Calu3 (cell line): ENCODE data around the gene PTPN14. TPM values are rescaled to one million over a fixed set of nuclear protein-coding genes. Genes with fewer than 3 reads are reported as not detected.

Source experiments
- BruUV-seq: library from RNA; stranded (reverse); fragments of 400-500 nt; replicated peaks from 2 replicates; lab custom pipeline; 2021; lab: Mats Ljungman, UMichigan
- CTCF ChIA-PET: fragments of 300-600 bp; sonication (Branson Sonifier 250); formaldehyde crosslinking; loops from one replicate; lab custom pipeline; 2022; ENCODE audit warnings: antibody characterized with exemption; lab: Charles Lee
- DNase-seq: peaks from one replicate; pipeline ENCODE4 v3.0.0; 2022
- H3K27ac Mint-ChIP-seq: one replicate; pipeline ENCODE4 v1.8.0; 2022; ENCODE audit warnings: mixed read lengths; ENCODE audit not compliant: unreplicated experiment
- H3K27me3 Mint-ChIP-seq: one replicate; pipeline ENCODE4 v1.8.0; 2022; ENCODE audit warnings: mixed read lengths; ENCODE audit not compliant: unreplicated experiment
- H3K36me3 Mint-ChIP-seq: one replicate; pipeline ENCODE4 v1.8.0; 2022; ENCODE audit warnings: mild to moderate bottlenecking, moderate library complexity, mixed read lengths; ENCODE audit not compliant: insufficient read depth, unreplicated experiment
- H3K4me1 Mint-ChIP-seq: one replicate; pipeline ENCODE4 v1.8.0; 2022; ENCODE audit warnings: mild to moderate bottlenecking, low read depth, mixed read lengths; ENCODE audit not compliant: unreplicated experiment
- H3K4me3 Mint-ChIP-seq: one replicate; pipeline ENCODE4 v1.8.0; 2022; ENCODE audit warnings: mild to moderate bottlenecking, low read depth, moderate library complexity, mixed read lengths; ENCODE audit not compliant: unreplicated experiment
- H3K9me3 Mint-ChIP-seq: one replicate; pipeline ENCODE4 v1.8.0; 2022; ENCODE audit warnings: low read depth, mixed read lengths; ENCODE audit not compliant: unreplicated experiment
- intact Hi-C: fragments of 100-400 bp; cut with micrococcal nuclease; formaldehyde crosslinking; loops from one replicate; pipeline ENCODE4 v1.10.0; 2022; ENCODE audit not compliant: unreplicated experiment
- total RNA-seq: library from RNA; stranded (reverse); gene quantifications from 2 replicates; pipeline ENCODE4 v1.2.3, GENCODE V29; 2022
- TF ChIP-seq, protein P1 (sequence below): fragments of 200-600 bp; IDR thresholded peaks from one replicate; pipeline ENCODE4 v1.8.0; 2022; ENCODE audit warnings: antibody characterized with exemption; ENCODE audit not compliant: unreplicated experiment

Gene PTPN14
- total RNA-seq, 1 experiment from 2014 or later, result 77.4 TPM

- TF ChIP-seq, protein P1, sequence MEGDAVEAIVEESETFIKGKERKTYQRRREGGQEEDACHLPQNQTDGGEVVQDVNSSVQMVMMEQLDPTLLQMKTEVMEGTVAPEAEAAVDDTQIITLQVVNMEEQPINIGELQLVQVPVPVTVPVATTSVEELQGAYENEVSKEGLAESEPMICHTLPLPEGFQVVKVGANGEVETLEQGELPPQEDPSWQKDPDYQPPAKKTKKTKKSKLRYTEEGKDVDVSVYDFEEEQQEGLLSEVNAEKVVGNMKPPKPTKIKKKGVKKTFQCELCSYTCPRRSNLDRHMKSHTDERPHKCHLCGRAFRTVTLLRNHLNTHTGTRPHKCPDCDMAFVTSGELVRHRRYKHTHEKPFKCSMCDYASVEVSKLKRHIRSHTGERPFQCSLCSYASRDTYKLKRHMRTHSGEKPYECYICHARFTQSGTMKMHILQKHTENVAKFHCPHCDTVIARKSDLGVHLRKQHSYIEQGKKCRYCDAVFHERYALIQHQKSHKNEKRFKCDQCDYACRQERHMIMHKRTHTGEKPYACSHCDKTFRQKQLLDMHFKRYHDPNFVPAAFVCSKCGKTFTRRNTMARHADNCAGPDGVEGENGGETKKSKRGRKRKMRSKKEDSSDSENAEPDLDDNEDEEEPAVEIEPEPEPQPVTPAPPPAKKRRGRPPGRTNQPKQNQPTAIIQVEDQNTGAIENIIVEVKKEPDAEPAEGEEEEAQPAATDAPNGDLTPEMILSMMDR, result no peak
- CTCF ChIA-PET, result interaction anchor here (0.8 kb wide), 1 partner anchor 176 kb away, joined by 3 read pairs; no protein-coding TSS in a partner anchor
- Mint-ChIP-seq H3K4me1 (peaks cover 6% of the 10 kb centered on the region), H3K9me3 (no peaks in the 10 kb centered on the region), H3K36me3 (peaks cover 63% of the 10 kb centered on the region), H3K27ac (no peak overlapping the region), H3K4me3 (no peak overlapping the region), H3K27me3 (no peaks in the 10 kb centered on the region)
- no peak for DNase-seq
- no TSS peak for BruUV-seq
- intact Hi-C loops, result no loop called here
These were observed 179.3 kb downstream of the PTPN14 start for GRCh38 chr1:214372092-214372491.

GRCh38 chr1:214370615-214371014 lies 180.8 kb downstream of the PTPN14 start:
- peak overlapping the region; percentile 22 for H3K27ac Mint-ChIP-seq
- no peaks in the 10 kb centered on the region for H3K9me3 Mint-ChIP-seq
- H3K36me3 Mint-ChIP-seq, result peaks cover 61% of the 10 kb centered on the region
- DNase-seq, result no peak
- TF ChIP-seq, protein P1, result no peak
- no peak overlapping the region for H3K4me3 Mint-ChIP-seq
- peaks cover 6% of the 10 kb centered on the region for H3K4me1 Mint-ChIP-seq
- H3K27me3 Mint-ChIP-seq, result no peaks in the 10 kb centered on the region
- BruUV-seq, result no TSS peak
- intact Hi-C loops, result no loop called here
- CTCF ChIA-PET, result interaction anchor here (0.7 kb wide), 1 partner anchor 213 kb away, joined by 4 read pairs; no protein-coding TSS in a partner anchor

GRCh38 chr1:214369364-214369763 lies 182.0 kb downstream of the PTPN14 start:
- H3K4me3 Mint-ChIP-seq, result no peak overlapping the region
- peaks cover 2% of the 10 kb centered on the region for H3K4me1 Mint-ChIP-seq
- H3K27ac Mint-ChIP-seq, result no peak overlapping the region
- CTCF ChIA-PET, result interaction anchor here (0.5 kb wide), 1 partner anchor 19 kb away, joined by 3 read pairs; no protein-coding TSS in a partner anchor
- no peaks in the 10 kb centered on the region for H3K9me3 Mint-ChIP-seq
- DNase-seq, result no peak
- intact Hi-C loops, result no loop called here
- TF ChIP-seq, protein P1, result no peak
- H3K36me3 Mint-ChIP-seq, result peaks cover 65% of the 10 kb centered on the region
- BruUV-seq, result no TSS peak
- H3K27me3 Mint-ChIP-seq, result no peaks in the 10 kb centered on the region

GRCh38 chr1:214367841-214368240 lies 183.6 kb downstream of the PTPN14 start:
- CTCF ChIA-PET, result no interaction called here
- no peaks in the 10 kb centered on the region for H3K9me3 Mint-ChIP-seq
- BruUV-seq, result no TSS peak
- no peak overlapping the region for H3K4me3 Mint-ChIP-seq
- intact Hi-C loops, result no loop called here
- TF ChIP-seq, protein P1, result no peak
- H3K36me3 Mint-ChIP-seq, result peaks cover 66% of the 10 kb centered on the region
- H3K27me3 Mint-ChIP-seq, result no peaks in the 10 kb centered on the region
- H3K27ac Mint-ChIP-seq, result no peak overlapping the region
- no peaks in the 10 kb centered on the region for H3K4me1 Mint-ChIP-seq
- no peak for DNase-seq
